Kidney glomerular epithelial cell (primary cell): ENCODE measurements around the gene BTBD6.
"Not testable (repeated sequence)": the region's sequence is repeated elsewhere in the genome, so short reads cannot be mapped to it uniquely, and the experiment has no call there.

Experiments used
- DNase-seq: peaks from one replicate; lab custom pipeline; 2025; lab: John Stamatoyannopoulos, UW

The BTBD6 gene

GRCh38 chr14:105297311-105297710, 49.0 kb downstream of the BTBD6 start:
- DNase-seq: not testable (repeated sequence)

GRCh38 chr14:105299654-105300541, 51.6 kb downstream of the BTBD6 start:
- DNase-seq: no peak
